GDM1 (cell line): ENCODE data around the gene GSTT2.

Experiments used
- DNase-seq: peaks from one replicate; lab custom pipeline; 2025; lab: John Stamatoyannopoulos, UW

Gene GSTT2

GRCh38 chr22:24009227-24010017 lies 29.5 kb downstream of the GSTT2 start:
- no peak for DNase-seq

GRCh38 chr22:24010018-24010391 lies 30.1 kb downstream of the GSTT2 start:
- no peak for DNase-seq

- DNase-seq = no peak
Observed at GRCh38 chr22:24011735-24012068, 31.8 kb downstream of the GSTT2 start.

- no peak for DNase-seq
Observed at GRCh38 chr22:24016156-24016555, 36.2 kb downstream of the GSTT2 start.

GRCh38 chr22:24021304-24021703 lies 41.4 kb downstream of the GSTT2 start:
- no peak for DNase-seq

GRCh38 chr22:24023204-24023789 lies 43.4 kb downstream of the GSTT2 start:
- DNase-seq = no peak

GRCh38 chr22:24024354-24024753 lies 44.4 kb downstream of the GSTT2 start:
- no peak for DNase-seq

- no peak for DNase-seq
Observed at GRCh38 chr22:24025475-24025874, 45.5 kb downstream of the GSTT2 start.

GRCh38 chr22:24026056-24026455 lies 46.1 kb downstream of the GSTT2 start:
- no peak for DNase-seq

GRCh38 chr22:24026733-24027132 lies 46.8 kb downstream of the GSTT2 start:
- no peak for DNase-seq

GRCh38 chr22:24027389-24027975 lies 47.5 kb downstream of the GSTT2 start:
- DNase-seq = no peak

- DNase-seq = no peak
Observed at GRCh38 chr22:24027991-24028390, 48.1 kb downstream of the GSTT2 start.

- no peak for DNase-seq
Observed at GRCh38 chr22:24028533-24028932, 48.6 kb downstream of the GSTT2 start.

GRCh38 chr22:24029304-24029703 lies 49.4 kb downstream of the GSTT2 start:
- no peak for DNase-seq

- no peak for DNase-seq
Observed at GRCh38 chr22:24030186-24030702, 50.3 kb downstream of the GSTT2 start.
